ENCODE measurements around the gene KIF25. TPM values are rescaled to one million over a fixed set of nuclear protein-coding genes. Genes with fewer than 3 reads are reported as not detected.

Gene KIF25
- total RNA-seq, 2 donors from 2014 or later, result 0.34 TPM; not detected in 1

- Mint-ChIP-seq H3K4me1 (ENCODE audit: low read depth) (peaks cover 10% of the 10 kb centered on the region), H3K27ac (no peak overlapping the region), H3K36me3 (ENCODE audit: insufficient read depth in 2 of 2) (peaks cover 1 to 8% of the 10 kb centered on the region in 2 donors), H3K27me3 (ENCODE audit: low read depth) (peaks cover 29% of the 10 kb centered on the region), H3K9me3 (peaks cover 0 to 3% of the 10 kb centered on the region in 2 donors), H3K4me3 (no peak overlapping the region)
- no peak for ATAC-seq (replicated peaks in 1 of 2)
- DNase-seq, result no peak
Observed at GRCh38 chr6:168032005-168032760, 34.7 kb downstream of the KIF25 start.

DNA sequence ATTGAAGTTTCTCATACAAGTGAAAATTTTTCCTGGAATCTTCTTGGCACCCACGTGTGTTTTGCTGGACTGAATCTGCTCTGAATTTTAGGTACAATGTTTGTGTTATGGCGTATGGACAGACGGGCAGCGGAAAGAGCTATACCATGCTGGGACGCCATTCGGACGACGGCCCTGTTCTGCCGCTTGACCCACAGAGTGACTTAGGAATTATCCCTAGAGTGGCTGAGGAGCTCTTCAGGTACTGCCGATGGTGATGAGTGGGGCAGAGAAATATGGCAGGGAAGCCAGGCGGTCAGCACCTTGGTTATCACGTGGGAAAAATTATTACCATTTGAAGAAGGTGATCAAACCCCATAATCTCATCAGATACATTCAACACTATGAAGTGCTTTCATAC is 36.3 kb downstream of the KIF25 start:
- DNase-seq (no peak), ATAC-seq (replicated peaks in 1 of 2) (no peak)
- Mint-ChIP-seq H3K4me1 (ENCODE audit: low read depth) (peaks cover 10% of the 10 kb centered on the region), H3K9me3 (peaks cover 2 to 3% of the 10 kb centered on the region in 2 donors), H3K27ac (no peak overlapping the region), H3K4me3 (no peak overlapping the region), H3K36me3 (ENCODE audit: insufficient read depth in 2 of 2) (peaks cover 5 to 12% of the 10 kb centered on the region in 2 donors), H3K27me3 (ENCODE audit: low read depth) (peaks cover 29% of the 10 kb centered on the region)

GRCh38 chr6:168034537-168034936 is 37.1 kb downstream of the KIF25 start:
- Mint-ChIP-seq H3K4me3 (peak overlapping the region in 1 of 2 donors; percentile 49), H3K27me3 (ENCODE audit: low read depth) (peaks cover 29% of the 10 kb centered on the region), H3K27ac (no peak overlapping the region)

GRCh38 chr6:168035098-168035660 is 37.7 kb downstream of the KIF25 start:
- no peak for DNase-seq
- peaks cover 5 to 17% of the 10 kb centered on the region in 2 donors for H3K36me3 Mint-ChIP-seq (ENCODE audit: insufficient read depth in 2 of 2)
- H3K9me3 Mint-ChIP-seq, result peaks cover 2 to 3% of the 10 kb centered on the region in 2 donors
- no peak overlapping the region for H3K27ac Mint-ChIP-seq
- H3K4me1 Mint-ChIP-seq (ENCODE audit: low read depth), result peaks cover 10% of the 10 kb centered on the region
- peaks cover 29% of the 10 kb centered on the region for H3K27me3 Mint-ChIP-seq (ENCODE audit: low read depth)
- peak overlapping the region; percentile 49 to 81 for H3K4me3 Mint-ChIP-seq
- ATAC-seq (replicated peaks in 1 of 2), result no peak

More at GRCh38 chr6:168034537-168034936, 37.1 kb downstream of the KIF25 start:
- peaks cover 10% of the 10 kb centered on the region for H3K4me1 Mint-ChIP-seq (ENCODE audit: low read depth)
- peaks cover 5 to 13% of the 10 kb centered on the region in 2 donors for H3K36me3 Mint-ChIP-seq (ENCODE audit: insufficient read depth in 2 of 2)
- ATAC-seq (replicated peaks in 1 of 2), result no peak
- H3K9me3 Mint-ChIP-seq, result peaks cover 2 to 3% of the 10 kb centered on the region in 2 donors
- DNase-seq, result no peak

- Mint-ChIP-seq H3K36me3 (ENCODE audit: insufficient read depth in 2 of 2) (peaks cover 5 to 20% of the 10 kb centered on the region in 2 donors), H3K27me3 (ENCODE audit: low read depth) (peaks cover 29% of the 10 kb centered on the region), H3K9me3 (peaks cover 2 to 3% of the 10 kb centered on the region in 2 donors), H3K4me1 (ENCODE audit: low read depth) (peaks cover 10% of the 10 kb centered on the region), H3K4me3 (peak overlapping the region; percentile 43 to 81), H3K27ac (no peak overlapping the region)
- ATAC-seq (replicated peaks in 1 of 2) (peak; percentile 79 to 82), DNase-seq (peak; percentile 8 to 20)
Observed at GRCh38 chr6:168035661-168036545, 38.4 kb downstream of the KIF25 start.

DNA sequence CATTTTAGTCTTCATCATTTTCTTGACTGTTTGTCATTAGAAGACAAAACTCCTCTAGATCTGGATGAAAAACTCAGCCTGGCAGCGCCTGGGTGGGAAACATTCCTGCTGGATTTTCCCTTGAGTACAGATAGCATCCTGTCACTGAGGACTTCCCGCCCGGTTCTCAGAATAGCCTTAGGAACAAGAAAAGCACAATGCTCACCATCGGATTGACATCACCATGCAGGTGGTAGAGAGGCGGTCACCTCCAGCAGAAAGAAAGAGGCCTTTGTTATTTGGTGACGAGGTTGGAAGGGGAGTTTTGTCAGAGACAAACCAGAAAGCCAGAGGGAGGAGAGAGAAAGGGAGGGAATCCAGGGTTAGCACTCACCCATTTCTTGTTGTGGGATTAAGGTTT is 39.8 kb downstream of the KIF25 start:
- Mint-ChIP-seq H3K27ac (no peak overlapping the region), H3K27me3 (ENCODE audit: low read depth) (peaks cover 29% of the 10 kb centered on the region), H3K4me3 (no peak overlapping the region), H3K9me3 (peaks cover 2 to 3% of the 10 kb centered on the region in 2 donors), H3K4me1 (ENCODE audit: low read depth) (peaks cover 10% of the 10 kb centered on the region), H3K36me3 (ENCODE audit: insufficient read depth in 2 of 2) (peaks cover 5 to 20% of the 10 kb centered on the region in 2 donors)
- ATAC-seq (replicated peaks in 1 of 2), result no peak
- DNase-seq, result no peak

DNA sequence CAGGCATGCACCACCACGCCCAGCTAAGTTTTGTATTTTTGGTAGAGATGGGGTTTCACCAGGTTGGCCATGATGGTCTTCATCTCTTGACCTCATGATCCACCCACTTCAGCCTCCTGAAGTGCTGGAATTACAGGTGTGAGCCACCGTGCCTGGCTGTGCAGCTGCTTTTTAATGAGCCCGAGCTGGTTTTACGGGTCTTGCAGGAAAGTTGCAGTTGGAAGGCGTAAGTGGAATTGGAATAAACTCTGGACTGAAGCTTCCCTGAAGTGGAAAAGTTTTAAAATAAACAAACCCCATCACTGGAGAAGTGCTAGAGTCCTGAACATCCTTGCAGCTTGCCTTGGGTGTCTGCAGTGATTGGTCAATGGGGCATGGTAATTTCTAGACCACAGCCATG is 40.4 kb downstream of the KIF25 start:
- H3K4me1 Mint-ChIP-seq (ENCODE audit: low read depth), result peaks cover 10% of the 10 kb centered on the region
- no peak for DNase-seq
- peaks cover 5 to 22% of the 10 kb centered on the region in 2 donors for H3K36me3 Mint-ChIP-seq (ENCODE audit: insufficient read depth in 2 of 2)
- no peak overlapping the region for H3K27ac Mint-ChIP-seq
- H3K4me3 Mint-ChIP-seq, result no peak overlapping the region
- H3K27me3 Mint-ChIP-seq (ENCODE audit: low read depth), result peaks cover 29% of the 10 kb centered on the region
- ATAC-seq (replicated peaks in 1 of 2), result no peak
- peaks cover 2 to 3% of the 10 kb centered on the region in 2 donors for H3K9me3 Mint-ChIP-seq

DNA sequence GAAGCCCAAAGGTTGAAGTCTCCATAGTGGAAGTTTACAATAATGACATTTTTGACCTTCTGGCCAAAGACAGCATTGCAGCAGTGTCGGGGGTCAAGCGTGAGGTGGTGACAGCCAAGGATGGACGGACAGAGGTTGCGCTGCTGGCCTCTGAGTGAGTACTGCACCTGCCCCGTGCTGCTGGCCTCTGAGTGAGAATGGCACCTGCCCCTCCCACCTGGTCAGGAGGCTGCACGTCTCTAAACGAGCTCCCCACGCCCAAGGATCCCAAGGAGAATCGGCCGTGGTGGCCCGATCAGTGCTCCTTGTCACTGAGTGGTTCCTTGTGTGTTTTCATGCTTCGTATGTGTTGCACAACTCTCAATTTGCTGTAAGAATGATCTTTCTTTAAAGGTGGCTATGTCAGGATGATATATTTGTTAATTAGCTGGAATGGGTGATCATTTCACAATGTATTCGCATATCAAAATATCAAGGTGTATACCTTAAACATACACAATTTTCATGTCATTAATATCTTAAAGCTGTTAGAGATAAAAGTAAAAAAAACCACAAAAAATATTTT is 41.2 kb downstream of the KIF25 start:
- Mint-ChIP-seq H3K36me3 (ENCODE audit: insufficient read depth in 2 of 2) (peaks cover 5 to 22% of the 10 kb centered on the region in 2 donors), H3K9me3 (peaks cover 2% of the 10 kb centered on the region in 2 donors), H3K4me3 (no peak overlapping the region), H3K27me3 (ENCODE audit: low read depth) (peaks cover 25% of the 10 kb centered on the region), H3K4me1 (ENCODE audit: low read depth) (peaks cover 10% of the 10 kb centered on the region), H3K27ac (no peak overlapping the region)
- DNase-seq, result no peak
- no peak for ATAC-seq (replicated peaks in 1 of 2)

DNA sequence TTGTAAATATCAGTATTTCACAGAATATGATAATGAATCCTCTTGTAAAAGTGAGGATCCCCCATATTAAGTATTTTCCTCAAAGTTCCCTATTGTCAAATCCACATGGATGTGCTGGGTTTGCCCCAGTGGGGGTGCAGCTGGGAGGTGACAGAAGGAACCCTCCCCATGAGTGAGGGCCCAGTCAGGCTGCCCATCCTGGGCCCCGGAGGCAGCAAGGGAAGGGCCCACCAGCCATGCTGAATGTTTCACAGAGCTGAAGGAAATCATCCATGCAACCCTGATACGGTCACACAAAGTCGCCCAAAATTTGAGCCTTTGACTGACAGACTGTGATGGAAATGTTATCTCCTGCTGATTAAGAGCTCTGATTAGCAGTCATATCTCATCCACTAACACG is 41.8 kb downstream of the KIF25 start:
- peaks cover 10% of the 10 kb centered on the region for H3K4me1 Mint-ChIP-seq (ENCODE audit: low read depth)
- H3K27ac Mint-ChIP-seq, result no peak overlapping the region
- no peak for DNase-seq
- H3K4me3 Mint-ChIP-seq, result no peak overlapping the region
- peaks cover 21% of the 10 kb centered on the region for H3K27me3 Mint-ChIP-seq (ENCODE audit: low read depth)
- H3K36me3 Mint-ChIP-seq (ENCODE audit: insufficient read depth in 2 of 2), result peaks cover 5 to 22% of the 10 kb centered on the region in 2 donors
- peaks cover 0 to 2% of the 10 kb centered on the region in 2 donors for H3K9me3 Mint-ChIP-seq
- ATAC-seq (replicated peaks in 1 of 2), result no peak

GRCh38 chr6:168039849-168040248 is 42.4 kb downstream of the KIF25 start:
- H3K27me3 Mint-ChIP-seq (ENCODE audit: low read depth), result peaks cover 15% of the 10 kb centered on the region
- peaks cover 0 to 2% of the 10 kb centered on the region in 2 donors for H3K9me3 Mint-ChIP-seq
- DNase-seq (no peak), ATAC-seq (replicated peaks in 1 of 2) (no peak)
- H3K36me3 Mint-ChIP-seq (ENCODE audit: insufficient read depth in 2 of 2), result peaks cover 5 to 22% of the 10 kb centered on the region in 2 donors
- H3K4me3 Mint-ChIP-seq, result no peak overlapping the region
- no peak overlapping the region for H3K27ac Mint-ChIP-seq
- H3K4me1 Mint-ChIP-seq (ENCODE audit: low read depth), result peaks cover 10% of the 10 kb centered on the region

- Mint-ChIP-seq H3K27ac (no peak overlapping the region), H3K9me3 (peaks cover 0 to 2% of the 10 kb centered on the region in 2 donors), H3K4me1 (ENCODE audit: low read depth) (peaks cover 5% of the 10 kb centered on the region), H3K4me3 (no peak overlapping the region), H3K27me3 (ENCODE audit: low read depth) (peaks cover 6% of the 10 kb centered on the region), H3K36me3 (ENCODE audit: insufficient read depth in 2 of 2) (peaks cover 5 to 18% of the 10 kb centered on the region in 2 donors)
- DNase-seq (no peak), ATAC-seq (replicated peaks in 1 of 2) (no peak)
Observed at GRCh38 chr6:168040856-168041496, 43.5 kb downstream of the KIF25 start.

DNA sequence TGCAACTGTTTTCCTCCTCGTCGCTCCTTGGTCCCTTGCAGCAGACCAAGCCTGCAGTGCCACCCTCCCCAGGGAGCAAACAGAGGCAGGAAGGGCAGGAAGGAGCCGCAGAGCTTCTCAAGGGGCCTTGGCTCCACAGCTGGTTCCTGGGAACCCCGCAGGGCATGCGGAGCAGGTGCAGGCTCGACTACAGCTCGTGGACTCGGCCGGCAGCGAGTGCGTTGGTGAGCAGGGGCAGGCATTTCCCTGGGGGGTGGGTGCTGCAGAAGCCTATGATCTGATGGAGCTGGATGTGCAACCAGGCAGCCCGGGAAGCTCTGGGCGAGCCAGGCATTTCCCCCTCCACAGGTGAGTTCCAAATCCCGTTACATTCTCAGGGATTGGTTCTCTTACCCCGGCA is 44.5 kb downstream of the KIF25 start:
- no peak overlapping the region for H3K27ac Mint-ChIP-seq
- DNase-seq, result no peak

More for the DNA sequence above, 44.5 kb downstream of the KIF25 start:
- Mint-ChIP-seq H3K36me3 (ENCODE audit: insufficient read depth in 2 of 2) (peaks cover 4 to 15% of the 10 kb centered on the region in 2 donors), H3K9me3 (peaks cover 0 to 2% of the 10 kb centered on the region in 2 donors), H3K27me3 (ENCODE audit: low read depth) (no peaks in the 10 kb centered on the region), H3K4me1 (ENCODE audit: low read depth) (no peaks in the 10 kb centered on the region), H3K4me3 (no peak overlapping the region)
- ATAC-seq (replicated peaks in 1 of 2), result no peak

Measured in activated T-cell treated with anti-CD3 and anti-CD28 coated beads, Interleukin-2, amount 50 U/mL, for 72 hours (primary cell).